ENCODE data around the gene LYZL1.

The LYZL1 gene

GRCh38 chr10:29321656-29322055 is 32.8 kb downstream of the LYZL1 start:
- TF ChIP-seq PATZ1 (CRISPR knock-in tag; IDR thresholded peaks at IDR 0.05; ENCODE audit: borderline replicate concordance) (no peak), ARNTL (CRISPR knock-in tag; IDR thresholded peaks at IDR 0.05; ENCODE audit: borderline replicate concordance, low read depth) (no peak)
- no peak for ATAC-seq

- peak; percentile 75 for ATAC-seq
- TF ChIP-seq CREB5 (CRISPR knock-in tag; IDR thresholded peaks at IDR 0.05; ENCODE audit: low read depth) (0 out of 2 replicates have a peak, but pooled peaks have one; percentile 17), ZNF565 (CRISPR knock-in tag; conservative IDR thresholded peaks at IDR 0.05; ENCODE audit: low read depth) (no peak)
- TF ChIP-seq, protein P1, sequence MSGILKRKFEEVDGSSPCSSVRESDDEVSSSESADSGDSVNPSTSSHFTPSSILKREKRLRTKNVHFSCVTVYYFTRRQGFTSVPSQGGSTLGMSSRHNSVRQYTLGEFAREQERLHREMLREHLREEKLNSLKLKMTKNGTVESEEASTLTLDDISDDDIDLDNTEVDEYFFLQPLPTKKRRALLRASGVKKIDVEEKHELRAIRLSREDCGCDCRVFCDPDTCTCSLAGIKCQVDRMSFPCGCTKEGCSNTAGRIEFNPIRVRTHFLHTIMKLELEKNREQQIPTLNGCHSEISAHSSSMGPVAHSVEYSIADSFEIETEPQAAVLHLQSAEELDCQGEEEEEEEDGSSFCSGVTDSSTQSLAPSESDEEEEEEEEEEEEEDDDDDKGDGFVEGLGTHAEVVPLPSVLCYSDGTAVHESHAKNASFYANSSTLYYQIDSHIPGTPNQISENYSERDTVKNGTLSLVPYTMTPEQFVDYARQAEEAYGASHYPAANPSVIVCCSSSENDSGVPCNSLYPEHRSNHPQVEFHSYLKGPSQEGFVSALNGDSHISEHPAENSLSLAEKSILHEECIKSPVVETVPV (CRISPR knock-in tag; IDR thresholded peaks at IDR 0.05), result 0 out of 2 replicates have a peak, but pooled peaks have one; percentile 27
These were observed 34.0 kb downstream of the LYZL1 start for GRCh38 chr10:29322918-29323317.

DNA sequence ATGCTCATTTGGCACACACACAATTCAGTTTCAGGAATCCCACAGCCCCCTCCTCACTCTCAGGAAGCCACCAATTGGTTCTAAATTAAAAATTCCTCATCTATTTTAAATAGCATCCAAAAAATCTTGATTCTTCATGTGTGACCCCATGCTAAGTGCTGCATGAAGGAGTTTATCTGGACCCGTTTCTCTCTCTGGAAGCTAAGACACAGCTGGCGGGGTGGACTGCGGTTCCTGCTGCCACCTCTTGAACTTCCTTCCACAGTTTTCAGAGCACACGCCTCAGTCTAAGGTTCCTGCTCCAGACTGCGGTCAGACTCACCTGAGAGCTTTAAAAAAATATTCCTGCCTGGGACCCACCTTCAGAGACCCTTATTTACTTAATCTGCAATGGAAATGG is 34.5 kb downstream of the LYZL1 start:
- no peak for TF ChIP-seq TOX (CRISPR knock-in tag; IDR thresholded peaks at IDR 0.05; ENCODE audit: borderline replicate concordance)
- no peak for TF ChIP-seq ZFP3 (CRISPR knock-in tag; IDR thresholded peaks at IDR 0.05)
- no peak for TF ChIP-seq RARB (CRISPR knock-in tag; IDR thresholded peaks at IDR 0.05)
- TF ChIP-seq ZNF70 (CRISPR knock-in tag; IDR thresholded peaks at IDR 0.05), result no peak
- TF ChIP-seq SNAI2 (CRISPR knock-in tag; IDR thresholded peaks at IDR 0.05), result no peak
- TF ChIP-seq, protein P1 (CRISPR knock-in tag; IDR thresholded peaks at IDR 0.05), result no peak
- no peak for TF ChIP-seq BACH2 (CRISPR knock-in tag; IDR thresholded peaks at IDR 0.05; ENCODE audit: borderline replicate concordance)
- no peak for TF ChIP-seq ARNTL (CRISPR knock-in tag; IDR thresholded peaks at IDR 0.05; ENCODE audit: borderline replicate concordance, low read depth)
- no peak for TF ChIP-seq PPARA (CRISPR knock-in tag; IDR thresholded peaks at IDR 0.05; ENCODE audit: borderline replicate concordance)
- TF ChIP-seq CREB5 (CRISPR knock-in tag; IDR thresholded peaks at IDR 0.05; ENCODE audit: low read depth), result no peak
- TF ChIP-seq CSDC2 (CRISPR knock-in tag; IDR thresholded peaks at IDR 0.05), result no peak
- no peak for TF ChIP-seq TCF4 (CRISPR knock-in tag; IDR thresholded peaks at IDR 0.05; ENCODE audit: borderline replicate concordance)
- no peak for TF ChIP-seq ZC3H10 (CRISPR knock-in tag; IDR thresholded peaks at IDR 0.05)
- no peak for TF ChIP-seq ZNF8 (CRISPR knock-in tag; IDR thresholded peaks at IDR 0.05)
- no peak for TF ChIP-seq POU6F1 (CRISPR knock-in tag; IDR thresholded peaks at IDR 0.05; ENCODE audit: borderline replicate concordance, low read depth)
- no peak for TF ChIP-seq ZFP30 (CRISPR knock-in tag; IDR thresholded peaks at IDR 0.05)
- no peak for TF ChIP-seq ISL1 (CRISPR knock-in tag; IDR thresholded peaks at IDR 0.05)
- no peak for TF ChIP-seq TSHZ2 (CRISPR knock-in tag; IDR thresholded peaks at IDR 0.05)
- no peak for TF ChIP-seq ESRRG (CRISPR knock-in tag; IDR thresholded peaks at IDR 0.05)
- ATAC-seq, result no peak

Measured in SK-N-SH treated with all-trans-retinoic acid at 6 μM for 48 hours (cell line).